Measurements from ENCODE around the gene ITIH4. TPM values are rescaled to one million over a fixed set of nuclear protein-coding genes. Genes with fewer than 3 reads are reported as not detected.

Gene ITIH4
- total and polyA plus RNA-seq, 10 of the 15 experiments (the other 5 are each of a cell fraction or from before 2014, with no cell fraction given) = 0.64 to 4.1 (median 1.3) TPM

GRCh38 chr3:52809149-52809548 lies 21.3 kb downstream of the ITIH4 start:
- ChIA-PET SMC1A (ENCODE audit: uncharacterized antibody, unreplicated experiment) (interaction anchor here (1.4 kb wide), 1 partner anchor 8 kb away, joined by 4 read pairs; no protein-coding TSS in a partner anchor), POLR2A (no interaction called here), CTCF (no interaction called here), RAD21 (ENCODE audit: unreplicated experiment) (no interaction called here)
- no peak overlapping the region for H3K27ac ChIP-seq (ENCODE audit: control insufficient read depth, insufficient read depth)
- no peak for FAIRE-seq
- H3K9me3 ChIP-seq (replicated peaks; ENCODE audit: control insufficient read depth, insufficient read depth, low read length) = no peaks in the 10 kb centered on the region
- no peaks in the 10 kb centered on the region for H3K36me3 ChIP-seq (ENCODE audit: control insufficient read depth in 2 of 2, insufficient read depth in 2 of 2, low read length in 1 of 2)
- H2AFZ ChIP-seq (ENCODE audit: control insufficient read depth, low read depth, low read length) = no peak overlapping the region
- 2% methylated on average over 2 of the region's 2 CpGs for WGBS (ENCODE audit: insufficient coverage, insufficient replicate concordance, low lambda C conversion rate, missing lambda C conversion rate)
- H3K79me2 ChIP-seq (ENCODE audit: control insufficient read depth, insufficient read depth, low read length) = no peaks in the 10 kb centered on the region
- no peaks in the 10 kb centered on the region for H3K27me3 ChIP-seq (replicated peaks in 1 of 2; ENCODE audit: control insufficient read depth in 2 of 2, insufficient read depth in 2 of 2, low read length in 1 of 2)
- H3K4me3 ChIP-seq = no peak overlapping the region
- BruUV-seq (replicated peaks) = no TSS peak
- no peaks in the 10 kb centered on the region for H3K4me1 ChIP-seq (ENCODE audit: control insufficient read depth, insufficient read depth, low read length)
- no peak for ATAC-seq
- no peak overlapping the region for H3K9ac ChIP-seq (ENCODE audit: control insufficient read depth, insufficient read depth, low read length)
- intact Hi-C loops (cut with micrococcal nuclease; ENCODE audit: unreplicated experiment) = no loop called here
- no peaks in the 10 kb centered on the region; the same call in 1 of the 2 replicates for H4K20me1 ChIP-seq (ENCODE audit: control insufficient read depth, insufficient read depth)
- DNase-seq (ENCODE audit: low read depth, low spot score) = no peak
- no peak overlapping the region for H3K4me2 ChIP-seq (ENCODE audit: control insufficient read depth, insufficient read depth)
- in situ Hi-C loops (cut with MboI) = no loop called here
- TF ChIP-seq SMAD1 (IDR thresholded peaks at IDR 0.05; ENCODE audit: low read depth, partially characterized antibody) = no peak
- TF ChIP-seq MAX (IDR thresholded peaks at IDR 0.05; ENCODE audit: low read depth, low read length) = no peak
- TF ChIP-seq SRF (IDR thresholded peaks at IDR 0.05; ENCODE audit: low read depth in 2 of 2, low read length in 2 of 2) = no peak
- TF ChIP-seq, protein P1, sequence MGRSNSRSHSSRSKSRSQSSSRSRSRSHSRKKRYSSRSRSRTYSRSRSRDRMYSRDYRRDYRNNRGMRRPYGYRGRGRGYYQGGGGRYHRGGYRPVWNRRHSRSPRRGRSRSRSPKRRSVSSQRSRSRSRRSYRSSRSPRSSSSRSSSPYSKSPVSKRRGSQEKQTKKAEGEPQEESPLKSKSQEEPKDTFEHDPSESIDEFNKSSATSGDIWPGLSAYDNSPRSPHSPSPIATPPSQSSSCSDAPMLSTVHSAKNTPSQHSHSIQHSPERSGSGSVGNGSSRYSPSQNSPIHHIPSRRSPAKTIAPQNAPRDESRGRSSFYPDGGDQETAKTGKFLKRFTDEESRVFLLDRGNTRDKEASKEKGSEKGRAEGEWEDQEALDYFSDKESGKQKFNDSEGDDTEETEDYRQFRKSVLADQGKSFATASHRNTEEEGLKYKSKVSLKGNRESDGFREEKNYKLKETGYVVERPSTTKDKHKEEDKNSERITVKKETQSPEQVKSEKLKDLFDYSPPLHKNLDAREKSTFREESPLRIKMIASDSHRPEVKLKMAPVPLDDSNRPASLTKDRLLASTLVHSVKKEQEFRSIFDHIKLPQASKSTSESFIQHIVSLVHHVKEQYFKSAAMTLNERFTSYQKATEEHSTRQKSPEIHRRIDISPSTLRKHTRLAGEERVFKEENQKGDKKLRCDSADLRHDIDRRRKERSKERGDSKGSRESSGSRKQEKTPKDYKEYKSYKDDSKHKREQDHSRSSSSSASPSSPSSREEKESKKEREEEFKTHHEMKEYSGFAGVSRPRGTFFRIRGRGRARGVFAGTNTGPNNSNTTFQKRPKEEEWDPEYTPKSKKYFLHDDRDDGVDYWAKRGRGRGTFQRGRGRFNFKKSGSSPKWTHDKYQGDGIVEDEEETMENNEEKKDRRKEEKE (IDR thresholded peaks at IDR 0.05) = no peak
- no peak for TF ChIP-seq IKZF2 (IDR thresholded peaks at IDR 0.05)
- TF ChIP-seq CUX1 (IDR thresholded peaks at IDR 0.05; ENCODE audit: insufficient replicate concordance, low read depth, low read length) = no peak
- TF ChIP-seq, protein P2, sequence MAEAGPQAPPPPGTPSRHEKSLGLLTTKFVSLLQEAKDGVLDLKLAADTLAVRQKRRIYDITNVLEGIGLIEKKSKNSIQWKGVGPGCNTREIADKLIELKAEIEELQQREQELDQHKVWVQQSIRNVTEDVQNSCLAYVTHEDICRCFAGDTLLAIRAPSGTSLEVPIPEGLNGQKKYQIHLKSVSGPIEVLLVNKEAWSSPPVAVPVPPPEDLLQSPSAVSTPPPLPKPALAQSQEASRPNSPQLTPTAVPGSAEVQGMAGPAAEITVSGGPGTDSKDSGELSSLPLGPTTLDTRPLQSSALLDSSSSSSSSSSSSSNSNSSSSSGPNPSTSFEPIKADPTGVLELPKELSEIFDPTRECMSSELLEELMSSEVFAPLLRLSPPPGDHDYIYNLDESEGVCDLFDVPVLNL (IDR thresholded peaks at IDR 0.05; ENCODE audit: low read depth, low read length) = no peak
- TF ChIP-seq ZNF217 (IDR thresholded peaks at IDR 0.05) = no peak
- TF ChIP-seq FOS (IDR thresholded peaks at IDR 0.05; ENCODE audit: borderline replicate concordance, extremely low read depth, insufficient read length) = no peak
- no peak for TF ChIP-seq MXI1 (IDR thresholded peaks at IDR 0.05; ENCODE audit: low read depth, low read length)
- TF ChIP-seq SIX5 (IDR thresholded peaks at IDR 0.05; ENCODE audit: low read depth, low read length, severe bottlenecking) = no peak
- no peak for TF ChIP-seq SUPT20H (IDR thresholded peaks at IDR 0.05; ENCODE audit: borderline replicate concordance, control insufficient read depth, low read depth, low read length)

All from GM12878 (cell line).